ENCODE results near the gene PLCB1. TPM values are rescaled to one million over a fixed set of nuclear protein-coding genes. Genes with fewer than 3 reads are reported as not detected.
A peak's percentile ranks its signal among the peaks of the same experiment; 100 is the strongest.
"Not testable (repeated sequence)": the region's sequence is repeated elsewhere in the genome, so short reads cannot be mapped to it uniquely, and the experiment has no call there.

Gene PLCB1
- polyA plus RNA-seq, 1 donor = 39.2 TPM

- DNase-seq = no peak
Measured at GRCh38 chr20:8786383-8786782, 654.3 kb downstream of the PLCB1 start.

- no peak for DNase-seq
Measured at GRCh38 chr20:8787090-8787489, 655.0 kb downstream of the PLCB1 start.

GRCh38 chr20:8788275-8788674 is 656.2 kb downstream of the PLCB1 start:
- no peak for DNase-seq

GRCh38 chr20:8788831-8789230 is 656.8 kb downstream of the PLCB1 start:
- no peak for DNase-seq

- DNase-seq = peak; percentile 46
Measured at GRCh38 chr20:8790442-8791074, 658.5 kb downstream of the PLCB1 start.

- DNase-seq = no peak
Measured at GRCh38 chr20:8795404-8795803, 663.3 kb downstream of the PLCB1 start.

GRCh38 chr20:8796088-8796660 is 664.1 kb downstream of the PLCB1 start:
- DNase-seq = no peak

- no peak for DNase-seq
Measured at GRCh38 chr20:8798505-8798904, 666.4 kb downstream of the PLCB1 start.

GRCh38 chr20:8800089-8800488 is 668.0 kb downstream of the PLCB1 start:
- no peak for DNase-seq

GRCh38 chr20:8801686-8802085 is 669.6 kb downstream of the PLCB1 start:
- DNase-seq = no peak

- no peak for DNase-seq
Measured at GRCh38 chr20:8803065-8803464, 671.0 kb downstream of the PLCB1 start.

- DNase-seq = no peak
Measured at GRCh38 chr20:8803941-8804340, 671.9 kb downstream of the PLCB1 start.

GRCh38 chr20:8805737-8806442 is 673.8 kb downstream of the PLCB1 start:
- no peak for DNase-seq

GRCh38 chr20:8807480-8808201 is 675.6 kb downstream of the PLCB1 start:
- DNase-seq = no peak

GRCh38 chr20:8808202-8808535 is 676.1 kb downstream of the PLCB1 start:
- no peak for DNase-seq

GRCh38 chr20:8809107-8809953 is 677.3 kb downstream of the PLCB1 start:
- peak; percentile 29 for DNase-seq

- DNase-seq = no peak
Measured at GRCh38 chr20:8811801-8812594, 679.9 kb downstream of the PLCB1 start.

- DNase-seq = no peak
Measured at GRCh38 chr20:8812817-8813216, 680.8 kb downstream of the PLCB1 start.

- DNase-seq = no peak
Measured at GRCh38 chr20:8815208-8815607, 683.1 kb downstream of the PLCB1 start.

- DNase-seq = no peak
Measured at GRCh38 chr20:8829256-8829655, 697.2 kb downstream of the PLCB1 start.

- DNase-seq = not testable (repeated sequence)
Measured at GRCh38 chr20:8834294-8834693, 702.2 kb downstream of the PLCB1 start.

Measured in left kidney (tissue), 2 donors.